Smooth muscle cell (in vitro differentiated cells): ENCODE results near the gene RNF220. TPM values are rescaled to one million over a fixed set of nuclear protein-coding genes. Genes with fewer than 3 reads are reported as not detected.
A peak's percentile ranks its signal among the peaks of the same experiment; 100 is the strongest.

ENCODE experiments used
- DNase-seq: peaks from one replicate; lab custom pipeline; 2025; ENCODE audit not compliant: unreplicated experiment; lab: John Stamatoyannopoulos, UW
- H2AFZ ChIP-seq: fragments of 200-600 bp; sonication (generic); 2 replicates; pipeline ENCODE4 v1.6.0; 2016; ENCODE audit warnings: antibody characterized with exemption, low read depth, mild to moderate bottlenecking
- H3F3A ChIP-seq: fragments of 200-600 bp; sonication (generic); 2 replicates; pipeline ENCODE4 v1.6.0; 2017; ENCODE audit warnings: antibody characterized with exemption, low read depth
- H3K27ac ChIP-seq: fragments of 200-600 bp; sonication (generic); 2 replicates; pipeline ENCODE4 v1.5.1; 2016; ENCODE audit warnings: low read depth, mild to moderate bottlenecking
- H3K27me3 ChIP-seq: fragments of 200-600 bp; sonication (generic); 2 replicates; pipeline ENCODE4 v1.6.1; 2016; ENCODE audit warnings: low read depth, mild to moderate bottlenecking
- H3K36me3 ChIP-seq: fragments of 200-600 bp; sonication (generic); 2 replicates; pipeline ENCODE4 v1.5.1; 2016; ENCODE audit warnings: low read depth
- H3K4me1 ChIP-seq: fragments of 200-600 bp; sonication (generic); 2 replicates; pipeline ENCODE4 v1.5.1; 2016; ENCODE audit warnings: low read depth
- H3K4me2 ChIP-seq: fragments of 200-600 bp; sonication (generic); 2 replicates; pipeline ENCODE4 v1.6.0; 2016; ENCODE audit warnings: mild to moderate bottlenecking
- H3K4me3 ChIP-seq: fragments of 200-600 bp; sonication (generic); 2 replicates; pipeline ENCODE4 v1.5.1; 2016; ENCODE audit warnings: mild to moderate bottlenecking
- H3K79me2 ChIP-seq: fragments of 200-600 bp; sonication (generic); 2 replicates; pipeline ENCODE4 v1.6.0; 2016; ENCODE audit warnings: low read depth, mild to moderate bottlenecking
- H3K9ac ChIP-seq: fragments of 200-600 bp; sonication (generic); 2 replicates; pipeline ENCODE4 v1.6.0; 2016; ENCODE audit warnings: low read depth
- H3K9me3 ChIP-seq: fragments of 200-600 bp; sonication (generic); replicated peaks from 2 replicates; pipeline ENCODE4 v1.5.1; 2016; ENCODE audit warnings: low read depth
- H4K20me1 ChIP-seq: fragments of 200-600 bp; sonication (generic); 2 replicates; pipeline ENCODE4 v1.6.0; 2016; ENCODE audit warnings: low read depth
- WGBS: methylation state at CpG from one replicate; pipeline ENCODE4 v1.1.7; 2016; ENCODE audit warnings: low lambda C conversion rate; 5-methylcytosine and 5-hydroxymethylcytosine counted together
- polyA plus RNA-seq: library from polyadenylated mRNA; unstranded; fragments of >200 nt; fragmentation: Nextera tagmentation; extraction: Ambion mirVana; gene quantifications from 2 replicates; pipeline ENCODE4 v1.2.1, GENCODE V29; 2016
- total RNA-seq: library from RNA; depleted of rRNA; stranded (reverse); fragments of >200 nt; gene quantifications from 2 replicates; pipeline ENCODE4 v1.2.3, GENCODE V29; 2014
- TF ChIP-seq, protein P1 (sequence below): fragments of 200-600 bp; sonication (generic); IDR thresholded peaks from 2 replicates; pipeline ENCODE4 v1.5.1; 2017; ENCODE audit warnings: borderline replicate concordance, mild to moderate bottlenecking, antibody characterized with exemption; ENCODE audit not compliant: insufficient read depth, poor library complexity, severe bottlenecking

Gene RNF220
- total and polyA plus RNA-seq, 2 experiments from 2014 or later = 65.8 to 71.1 TPM

DNA sequence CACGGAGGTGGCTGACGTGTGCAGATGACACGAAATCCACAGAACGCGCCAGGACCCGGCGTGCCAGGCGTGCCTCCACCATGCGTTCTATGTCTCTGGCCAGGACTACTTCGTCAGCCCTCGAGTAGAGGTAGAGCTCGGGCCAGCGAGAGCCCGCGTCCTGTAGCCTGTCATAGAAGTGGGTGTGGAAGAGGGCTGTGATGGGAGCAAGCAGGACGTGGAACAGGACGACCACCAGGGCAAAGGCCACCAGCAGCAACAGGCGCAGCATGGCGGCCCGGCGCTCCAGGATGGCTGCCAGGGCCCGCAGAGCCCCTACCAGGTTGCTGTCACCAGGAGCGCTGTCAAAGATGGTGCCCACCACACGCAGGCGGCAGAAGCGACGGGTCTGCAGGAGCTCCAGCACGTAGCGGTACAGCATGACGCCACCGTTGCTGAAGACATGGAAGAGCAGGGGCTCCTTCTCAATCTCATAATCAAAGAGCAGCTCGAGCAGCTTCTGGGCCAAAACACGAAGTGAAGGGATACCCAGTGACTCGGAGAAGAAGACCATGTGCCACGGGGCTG is 249.6 kb downstream of the RNF220 start:
- H4K20me1 ChIP-seq = no peaks in the 10 kb centered on the region
- H2AFZ ChIP-seq = no peak overlapping the region
- 94% methylated on average over 34 of the region's 35 CpGs for WGBS
- H3F3A ChIP-seq = no peaks in the 10 kb centered on the region
- TF ChIP-seq, protein P1, sequence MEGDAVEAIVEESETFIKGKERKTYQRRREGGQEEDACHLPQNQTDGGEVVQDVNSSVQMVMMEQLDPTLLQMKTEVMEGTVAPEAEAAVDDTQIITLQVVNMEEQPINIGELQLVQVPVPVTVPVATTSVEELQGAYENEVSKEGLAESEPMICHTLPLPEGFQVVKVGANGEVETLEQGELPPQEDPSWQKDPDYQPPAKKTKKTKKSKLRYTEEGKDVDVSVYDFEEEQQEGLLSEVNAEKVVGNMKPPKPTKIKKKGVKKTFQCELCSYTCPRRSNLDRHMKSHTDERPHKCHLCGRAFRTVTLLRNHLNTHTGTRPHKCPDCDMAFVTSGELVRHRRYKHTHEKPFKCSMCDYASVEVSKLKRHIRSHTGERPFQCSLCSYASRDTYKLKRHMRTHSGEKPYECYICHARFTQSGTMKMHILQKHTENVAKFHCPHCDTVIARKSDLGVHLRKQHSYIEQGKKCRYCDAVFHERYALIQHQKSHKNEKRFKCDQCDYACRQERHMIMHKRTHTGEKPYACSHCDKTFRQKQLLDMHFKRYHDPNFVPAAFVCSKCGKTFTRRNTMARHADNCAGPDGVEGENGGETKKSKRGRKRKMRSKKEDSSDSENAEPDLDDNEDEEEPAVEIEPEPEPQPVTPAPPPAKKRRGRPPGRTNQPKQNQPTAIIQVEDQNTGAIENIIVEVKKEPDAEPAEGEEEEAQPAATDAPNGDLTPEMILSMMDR = no peak
- H3K36me3 ChIP-seq = no peaks in the 10 kb centered on the region
- no peak for DNase-seq
- H3K27ac ChIP-seq = no peak overlapping the region
- H3K9me3 ChIP-seq = no peaks in the 10 kb centered on the region
- no peak overlapping the region for H3K9ac ChIP-seq
- no peak overlapping the region for H3K4me3 ChIP-seq
- no peaks in the 10 kb centered on the region for H3K27me3 ChIP-seq
- peaks cover 3% of the 10 kb centered on the region for H3K4me1 ChIP-seq
- no peaks in the 10 kb centered on the region for H3K79me2 ChIP-seq
- no peak overlapping the region for H3K4me2 ChIP-seq

DNA sequence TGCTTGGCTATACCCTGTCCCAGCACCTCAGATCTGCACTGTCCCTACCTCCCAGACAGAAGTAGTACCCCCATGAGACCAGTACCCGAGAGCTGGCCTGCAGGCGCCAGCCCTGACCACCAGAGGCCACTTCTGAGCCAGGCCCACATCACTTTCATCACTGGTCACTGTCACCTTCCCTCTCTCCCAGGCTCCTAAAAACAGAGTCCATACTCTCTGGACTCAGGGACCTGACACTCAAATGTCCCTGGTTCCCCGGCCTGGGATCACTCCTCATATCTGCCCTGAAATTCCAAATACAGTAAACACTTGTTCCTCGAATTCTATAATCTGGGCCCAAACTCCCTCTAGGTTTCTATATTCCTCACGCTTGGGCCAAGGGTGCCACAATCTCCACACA is 250.6 kb downstream of the RNF220 start:
- Histone ChIP-seq H4K20me1 (no peaks in the 10 kb centered on the region), H3K79me2 (no peaks in the 10 kb centered on the region), H2AFZ (no peak overlapping the region), H3K9me3 (no peaks in the 10 kb centered on the region), H3K36me3 (no peaks in the 10 kb centered on the region), H3K9ac (no peak overlapping the region), H3F3A (no peaks in the 10 kb centered on the region), H3K4me1 (no peaks in the 10 kb centered on the region), H3K27me3 (no peaks in the 10 kb centered on the region), H3K4me2 (no peak overlapping the region), H3K27ac (no peak overlapping the region), H3K4me3 (no peak overlapping the region)
- 63% methylated on average over 5 of the region's 5 CpGs for WGBS
- no peak for DNase-seq
- TF ChIP-seq, protein P1 = peak; percentile 46

DNA sequence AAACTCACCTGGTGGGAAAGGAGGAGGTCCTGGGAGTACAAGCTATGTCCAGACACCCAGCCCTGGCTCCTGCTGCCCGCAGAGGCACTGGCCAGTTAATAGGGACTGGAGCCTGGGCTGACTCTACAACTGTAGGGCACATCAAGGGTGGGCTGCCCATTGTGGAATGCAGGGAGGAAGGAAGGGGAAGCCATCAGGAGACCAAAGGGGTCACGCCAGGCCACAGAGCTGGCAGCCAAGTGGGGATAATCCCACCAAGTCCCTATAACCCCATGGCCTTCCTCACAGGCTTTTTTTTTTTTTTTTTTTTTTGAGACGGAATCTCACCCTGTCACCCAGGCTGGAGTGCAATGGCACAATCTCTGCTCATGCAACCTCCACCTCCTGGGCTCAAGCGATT is 254.5 kb downstream of the RNF220 start:
- Histone ChIP-seq H3K79me2 (no peaks in the 10 kb centered on the region), H3K27ac (no peak overlapping the region), H3K4me3 (no peak overlapping the region), H3F3A (no peaks in the 10 kb centered on the region), H3K4me1 (no peaks in the 10 kb centered on the region), H3K36me3 (no peaks in the 10 kb centered on the region), H3K9ac (no peak overlapping the region), H3K27me3 (no peaks in the 10 kb centered on the region), H3K9me3 (no peaks in the 10 kb centered on the region), H2AFZ (no peak overlapping the region), H4K20me1 (no peaks in the 10 kb centered on the region), H3K4me2 (no peak overlapping the region)
- TF ChIP-seq, protein P1 = no peak
- no peak for DNase-seq
- 88% methylated on average over 4 of the region's 4 CpGs for WGBS

DNA sequence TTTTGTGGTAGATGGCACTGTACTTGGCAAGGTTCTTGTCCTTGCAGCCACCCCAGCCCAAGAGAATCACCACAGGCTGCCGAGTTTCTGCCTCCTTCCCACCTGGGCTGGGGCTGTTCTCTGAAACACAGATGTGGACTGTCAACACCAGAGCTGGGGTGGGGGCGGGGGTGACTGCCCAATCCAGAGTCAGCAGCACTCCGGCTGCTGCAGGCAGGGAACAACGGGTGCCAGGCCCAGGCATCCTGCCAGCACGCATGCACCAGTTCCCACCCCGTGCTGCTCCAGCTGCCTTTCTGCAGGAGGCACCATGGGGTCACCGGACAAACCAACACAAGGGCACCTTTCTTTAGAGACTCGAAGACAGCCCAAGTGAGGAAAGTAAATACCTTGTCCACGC is 255.1 kb downstream of the RNF220 start:
- H3F3A ChIP-seq = no peaks in the 10 kb centered on the region
- H4K20me1 ChIP-seq = no peaks in the 10 kb centered on the region
- H3K27me3 ChIP-seq = no peaks in the 10 kb centered on the region
- H3K4me2 ChIP-seq = no peak overlapping the region
- H3K4me1 ChIP-seq = no peaks in the 10 kb centered on the region
- no peaks in the 10 kb centered on the region for H3K36me3 ChIP-seq
- H3K79me2 ChIP-seq = no peaks in the 10 kb centered on the region
- no peak overlapping the region for H2AFZ ChIP-seq
- TF ChIP-seq, protein P1 = no peak
- no peak overlapping the region for H3K9ac ChIP-seq
- H3K9me3 ChIP-seq = no peaks in the 10 kb centered on the region
- WGBS = 91% methylated on average over 9 of the region's 9 CpGs
- no peak for DNase-seq
- H3K27ac ChIP-seq = no peak overlapping the region
- no peak overlapping the region for H3K4me3 ChIP-seq
